Endothelial cell of umbilical vein (primary cell): Measurements from ENCODE around the gene PATL1. TPM values are rescaled to one million over a fixed set of nuclear protein-coding genes. Genes with fewer than 3 reads are reported as not detected.

Source experiments
- BruUV-seq: library from RNA; stranded (reverse); fragments of 400-500 nt; replicated peaks from 2 replicates; lab custom pipeline; 2021; lab: Mats Ljungman, UMichigan
- CTCF ChIA-PET: fragments of 300-600, 350-600 bp; sonication (Branson Sonifier 250); formaldehyde crosslinking; loops from one replicate; lab custom pipeline; 2021; ENCODE audit warnings: antibody characterized with exemption, inconsistent platforms; lab: Charles Lee
- POLR2A ChIA-PET: fragments of 300-600, 350-600 bp; sonication (Branson Sonifier 250); formaldehyde crosslinking; loops from one replicate; lab custom pipeline; 2021; ENCODE audit warnings: antibody characterized with exemption, inconsistent platforms; lab: Charles Lee
- DNase-seq: peaks from one replicate; pipeline ENCODE4 v3.0.0-alpha.2; 2011; ENCODE audit warnings: low read depth, low spot score
- FAIRE-seq: peaks from 2 replicates; lab custom pipeline; 2011; peaks lifted over from hg19 to GRCh38; lab: Jason Lieb, UNC
- H2AFZ ChIP-seq: 2 replicates; pipeline ENCODE4 v1.6.0; 2012; ENCODE audit warnings: low read depth, low read length, control low read depth, inconsistent platforms
- H3K27ac ChIP-seq: 2 replicates; pipeline ENCODE4 v1.5.1; 2011; ENCODE audit warnings: low read depth, mild to moderate bottlenecking, control low read depth, low read length, moderate library complexity; ENCODE audit not compliant: insufficient read depth
- H3K27me3 ChIP-seq, 2 experiments: 2 replicates each; pipeline versions ENCODE4 v1.6.0 to v1.6.1; 2011; ENCODE audit warnings: low read length in 2 of 2, mixed read lengths in 1 of 2; ENCODE audit not compliant: control insufficient read depth in 2 of 2, insufficient read depth in 2 of 2
- H3K36me3 ChIP-seq, 2 experiments: 2 replicates in 1 of 2; 3 replicates in 1 of 2; pipeline ENCODE4 v1.5.1; 2011; ENCODE audit warnings: low read length in 2 of 2, mild to moderate bottlenecking in 1 of 2, moderate library complexity in 1 of 2; ENCODE audit not compliant: control insufficient read depth in 2 of 2, insufficient read depth in 2 of 2; ENCODE audit errors: extremely low read depth in 1 of 2
- H3K4me1 ChIP-seq: 3 replicates; pipeline ENCODE4 v1.5.1; 2011; ENCODE audit warnings: mild to moderate bottlenecking, low read length; ENCODE audit not compliant: control insufficient read depth, insufficient read depth; ENCODE audit errors: extremely low read depth
- H3K4me2 ChIP-seq: 2 replicates; pipeline ENCODE4 v1.6.1; 2011; ENCODE audit warnings: low read length, control low read depth, mixed read lengths; ENCODE audit not compliant: insufficient read depth
- H3K4me3 ChIP-seq, 3 experiments: fragments of 200-600 bp in 1 of 3; sonication (generic), shearing (Covaris generic) in 1 of 3; replicated peaks in 1 of 3; 2 replicates each; pipeline ENCODE4 v1.5.1; 2011 to 2016; ENCODE audit warnings: control low read depth in 3 of 3, low read length in 3 of 3, mild to moderate bottlenecking in 2 of 3, inconsistent platforms in 1 of 3, low read depth in 1 of 3, moderate library complexity in 1 of 3; ENCODE audit not compliant: insufficient read depth in 1 of 3
- H3K79me2 ChIP-seq: 2 replicates; pipeline ENCODE4 v1.6.0; 2012; ENCODE audit warnings: low read length, inconsistent platforms; ENCODE audit not compliant: control insufficient read depth, insufficient read depth
- H3K9ac ChIP-seq: replicated peaks from 2 replicates; pipeline ENCODE3; 2011; ENCODE audit warnings: low read length, control low read depth; ENCODE audit not compliant: insufficient read depth; ENCODE audit errors: extremely low read depth
- H3K9me1 ChIP-seq: replicated peaks from 3 replicates; pipeline ENCODE4 v1.6.0; 2011; ENCODE audit warnings: mild to moderate bottlenecking, low read length; ENCODE audit not compliant: control insufficient read depth, insufficient read depth; ENCODE audit errors: extremely low read depth
- H3K9me3 ChIP-seq: replicated peaks from 2 replicates; pipeline ENCODE4 v1.5.1; 2012; ENCODE audit warnings: low read length, inconsistent platforms; ENCODE audit not compliant: control insufficient read depth, insufficient read depth
- H4K20me1 ChIP-seq: replicated peaks from 2 replicates; pipeline ENCODE3; 2011; ENCODE audit warnings: mild to moderate bottlenecking, low read length; ENCODE audit not compliant: control insufficient read depth, insufficient read depth; ENCODE audit errors: extremely low read depth
- CTCF ChIP-seq, 2 donors: IDR thresholded peaks; 1 replicate in 1 of 2; 2 replicates in 1 of 2; pipeline ENCODE4 v1.5.1; 2011; ENCODE audit warnings: low read length in 2 of 2, mild to moderate bottlenecking in 2 of 2, moderate library complexity in 2 of 2, control low read depth in 1 of 2, inconsistent platforms in 1 of 2, low read depth in 1 of 2; ENCODE audit not compliant: insufficient read depth in 1 of 2; ENCODE audit errors: extremely low read depth in 1 of 2
- EZH2 ChIP-seq: IDR thresholded peaks from 2 replicates; pipeline ENCODE4 v1.6.1; 2012; ENCODE audit warnings: borderline replicate concordance, low read depth, mild to moderate bottlenecking, moderate library complexity, low read length, inconsistent platforms; ENCODE audit not compliant: severe bottlenecking
- FOS ChIP-seq: IDR thresholded peaks from 2 replicates; pipeline ENCODE4 v1.6.1; 2011; ENCODE audit warnings: mild to moderate bottlenecking, low read length, moderate library complexity, borderline replicate concordance; ENCODE audit not compliant: insufficient read depth
- GATA2 ChIP-seq: IDR thresholded peaks from 2 replicates; pipeline ENCODE4 v1.7.0; 2011; ENCODE audit warnings: low read depth, mild to moderate bottlenecking, moderate library complexity, mixed read lengths, low read length; ENCODE audit not compliant: insufficient read length, insufficient read depth
- JUN ChIP-seq: IDR thresholded peaks from 2 replicates; pipeline ENCODE4 v1.6.1; 2011; ENCODE audit warnings: borderline replicate concordance, low read depth; ENCODE audit not compliant: insufficient read length, insufficient read depth
- MAX ChIP-seq: IDR thresholded peaks from 2 replicates; pipeline ENCODE4 v1.6.1; 2011; ENCODE audit not compliant: insufficient read depth, insufficient read length
- MYC ChIP-seq: IDR thresholded peaks from one replicate; pipeline ENCODE4 v1.6.1; 2011; ENCODE audit warnings: mild to moderate bottlenecking, low read depth, low read length
- POLR2A ChIP-seq: IDR thresholded peaks from 2 replicates; pipeline ENCODE4 v1.6.1; 2012; ENCODE audit warnings: low read depth, mild to moderate bottlenecking, control low read depth, low read length
- POLR2AphosphoS5 ChIP-seq: IDR thresholded peaks from 2 replicates; pipeline ENCODE4 v1.6.1; 2012; ENCODE audit warnings: low read depth, mild to moderate bottlenecking, control low read depth, low read length, moderate library complexity; ENCODE audit not compliant: insufficient read depth
- dilution Hi-C: fragments of 300-500 bp; cut with MboI; formaldehyde crosslinking; loops from one replicate; pipeline ENCODE4 v1.15.0; 2019; ENCODE audit warnings: low sequenced_read_pairs; ENCODE audit not compliant: extremely low pct_ligation_motif_present
- intact Hi-C: fragments of 100-400 bp; cut with micrococcal nuclease; formaldehyde crosslinking; loops from one replicate; pipeline ENCODE4 v1.10.0; 2022
- polyA plus RNA-seq, 4 experiments: library from polyadenylated mRNA; depleted of rRNA in 3 of 4; stranded (reverse) in 3 of 4; unstranded in 1 of 4; fragments of >200 nt; gene quantifications; 2 replicates each; pipeline versions ENCODE4 v1.2.1 to v1.2.3, GENCODE V29; 2011 to 2012; ENCODE audit warnings: missing spikeins in 1 of 4
- total RNA-seq: library from RNA; stranded (reverse); gene quantifications from 2 replicates; pipeline ENCODE4 v1.2.3, GENCODE V29; 2021

PATL1 gene
- total and polyA plus RNA-seq, 2 donors (not counting 3 experiments of a cell fraction or from before 2014, with no cell fraction given) = 33.7 to 38.8 TPM

GRCh38 chr11:59678118-59678812, 9.4 kb upstream of the PATL1 start:
- Histone ChIP-seq H3K27ac (no peak overlapping the region), H3K4me3 (no peak overlapping the region), H3K9ac (no peak overlapping the region), H3K79me2 (no peaks in the 10 kb centered on the region), H3K9me3 (no peaks in the 10 kb centered on the region), H3K4me1 (no peaks in the 10 kb centered on the region), H2AFZ (no peak overlapping the region), H3K9me1 (no peaks in the 10 kb centered on the region), H3K4me2 (no peak overlapping the region), H3K36me3 (no peaks in the 10 kb centered on the region), H3K27me3 (no peaks in the 10 kb centered on the region), H4K20me1 (no peaks in the 10 kb centered on the region)
- DNase-seq (no peak), FAIRE-seq (no peak)
- dilution Hi-C loops (no loop called here), intact Hi-C loops (no loop called here)
- no TSS peak for BruUV-seq
- POLR2A ChIA-PET = no interaction called here
- TF ChIP-seq MYC = no peak
- TF ChIP-seq POLR2A = no peak
- no peak for TF ChIP-seq POLR2AphosphoS5
- no peak for TF ChIP-seq CTCF (IDR thresholded peaks at IDR 0.05; ENCODE audit: extremely low read depth in 1 of 2, insufficient read depth in 1 of 2, low read depth in 1 of 2, low read length in 2 of 2)
- TF ChIP-seq FOS = no peak
- no peak for TF ChIP-seq JUN
- TF ChIP-seq EZH2 = no peak
- TF ChIP-seq MAX = no peak
- TF ChIP-seq GATA2 = no peak
- CTCF ChIA-PET = interaction anchor here (1.0 to 2.0 kb wide), 3 partner anchors 119 to 506 kb away, joined by 3 to 7 read pairs (median 5); partner anchors contain the start of gene DTX4
